Measurements from ENCODE around the gene SHE.
"Not testable (repeated sequence)": the region's sequence is repeated elsewhere in the genome, so short reads cannot be mapped to it uniquely, and the experiment has no call there.

The SHE gene

GRCh38 chr1:154547105-154547732, 45.0 kb upstream of the SHE start:
- DNase-seq (ENCODE audit: low read depth) = no peak
- no peak for TF ChIP-seq CTCF (IDR thresholded peaks at IDR 0.05; ENCODE audit: control insufficient read depth, extremely low read depth, insufficient read depth)
- no peak overlapping the region for H3K4me3 ChIP-seq (ENCODE audit: low read depth, low read length)

GRCh38 chr1:154546264-154547063, 44.3 kb upstream of the SHE start:
- DNase-seq (ENCODE audit: low read depth) = peak; percentile 26
- peak; percentile 76 for TF ChIP-seq CTCF (IDR thresholded peaks at IDR 0.05; ENCODE audit: control insufficient read depth, extremely low read depth, insufficient read depth)
- no peak overlapping the region for H3K4me3 ChIP-seq (ENCODE audit: low read depth, low read length)

DNA sequence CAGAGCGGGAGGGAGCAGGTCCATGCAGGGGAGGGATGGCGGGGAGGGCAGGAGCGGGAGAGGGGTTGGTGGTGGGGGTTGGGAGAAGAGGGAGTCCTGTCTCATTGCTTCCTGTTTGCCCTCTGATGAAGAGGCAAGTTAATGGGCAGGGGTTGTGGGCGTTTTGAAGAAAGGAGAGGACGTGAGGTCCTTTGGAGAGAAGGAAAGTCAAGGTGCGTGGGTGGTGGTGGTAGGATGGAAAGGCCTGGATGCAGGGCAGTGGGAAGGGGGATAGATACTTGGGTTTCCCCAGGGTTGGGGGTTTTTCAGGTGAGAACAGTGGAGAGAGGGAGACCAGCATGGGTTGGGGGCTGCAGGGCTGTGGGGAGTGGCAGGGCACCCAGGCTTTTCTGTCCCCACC, 39.0 kb upstream of the SHE start:
- no peak for TF ChIP-seq CTCF (IDR thresholded peaks at IDR 0.05; ENCODE audit: control insufficient read depth, extremely low read depth, insufficient read depth)
- no peak for DNase-seq (ENCODE audit: low read depth)
- no peak overlapping the region for H3K4me3 ChIP-seq (ENCODE audit: low read depth, low read length)

GRCh38 chr1:154539486-154540483, 37.6 kb upstream of the SHE start:
- TF ChIP-seq CTCF (IDR thresholded peaks at IDR 0.05; ENCODE audit: control insufficient read depth, extremely low read depth, insufficient read depth) = no peak
- no peak overlapping the region for H3K4me3 ChIP-seq (ENCODE audit: low read depth, low read length)
- DNase-seq (ENCODE audit: low read depth) = no peak

DNA sequence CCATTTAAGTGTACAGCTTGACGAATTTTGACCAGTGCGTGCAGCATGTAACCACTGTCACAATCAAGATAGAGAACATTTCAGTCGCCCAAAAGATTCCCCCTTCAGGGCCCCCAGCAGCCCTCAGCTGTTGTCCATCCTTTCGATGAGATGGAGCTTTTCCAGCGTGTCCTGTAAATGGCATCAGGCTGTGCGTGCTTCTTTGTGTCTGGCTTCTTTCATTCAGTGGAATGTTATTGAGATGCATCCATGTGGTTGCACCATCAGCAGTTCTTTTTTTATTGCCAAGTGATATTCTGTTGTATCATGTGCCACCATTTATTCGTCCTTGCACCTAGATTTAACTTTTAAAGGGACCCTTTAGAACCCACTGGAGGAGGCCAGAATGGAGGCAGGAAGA, 34.4 kb upstream of the SHE start:
- no peak for TF ChIP-seq CTCF (IDR thresholded peaks at IDR 0.05; ENCODE audit: control insufficient read depth, extremely low read depth, insufficient read depth)
- no peak overlapping the region for H3K4me3 ChIP-seq (ENCODE audit: low read depth, low read length)

DNA sequence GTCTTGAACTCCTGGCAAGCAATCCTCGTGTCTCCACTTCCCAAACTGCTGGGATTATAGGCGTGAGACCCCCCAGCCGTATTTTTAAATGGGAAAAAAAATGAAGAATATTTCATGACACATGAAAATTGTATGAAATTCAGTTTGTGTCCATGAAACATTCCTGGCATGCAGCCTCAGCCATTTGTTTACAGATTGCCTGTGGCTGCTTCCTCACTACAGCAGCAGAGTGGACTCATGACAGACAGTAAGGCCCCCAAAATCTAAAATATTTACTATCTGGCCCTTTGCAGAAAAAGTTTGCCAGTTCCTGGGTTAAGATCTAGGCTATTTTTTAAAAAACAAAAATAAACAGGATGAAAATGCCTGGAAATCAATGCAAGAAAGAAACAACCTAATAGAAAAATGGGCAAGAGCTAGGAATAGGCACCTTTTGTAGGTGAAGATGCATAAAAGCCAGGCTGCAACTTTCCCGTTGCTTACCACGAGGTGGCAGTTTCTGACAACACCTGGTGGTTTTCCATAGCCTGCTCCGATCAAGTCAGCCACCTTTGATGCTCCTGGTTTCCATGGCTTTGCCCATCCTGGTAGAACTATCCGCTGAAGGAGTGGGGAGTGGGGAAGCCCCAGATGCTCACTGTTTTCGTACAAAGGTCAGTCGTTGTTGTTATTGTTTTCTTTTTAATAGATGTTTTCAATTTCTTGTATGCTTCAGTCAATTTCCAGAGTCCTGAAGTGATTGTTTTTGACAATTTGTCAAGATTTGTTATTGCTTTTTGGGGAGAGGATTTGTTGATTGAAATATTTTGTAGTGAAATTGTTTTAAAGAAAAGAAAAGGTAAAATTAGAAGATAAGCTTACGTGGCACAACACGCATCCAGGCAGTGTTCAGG, 32.0 kb upstream of the SHE start:
- peak; percentile 88 for TF ChIP-seq CTCF (IDR thresholded peaks at IDR 0.05; ENCODE audit: control insufficient read depth, extremely low read depth, insufficient read depth)
- peak; percentile 37 for DNase-seq (ENCODE audit: low read depth)
- H3K4me3 ChIP-seq (ENCODE audit: low read depth, low read length) = no peak overlapping the region

More for the DNA sequence above, 34.4 kb upstream of the SHE start:
- DNase-seq (ENCODE audit: low read depth) = no peak

DNA sequence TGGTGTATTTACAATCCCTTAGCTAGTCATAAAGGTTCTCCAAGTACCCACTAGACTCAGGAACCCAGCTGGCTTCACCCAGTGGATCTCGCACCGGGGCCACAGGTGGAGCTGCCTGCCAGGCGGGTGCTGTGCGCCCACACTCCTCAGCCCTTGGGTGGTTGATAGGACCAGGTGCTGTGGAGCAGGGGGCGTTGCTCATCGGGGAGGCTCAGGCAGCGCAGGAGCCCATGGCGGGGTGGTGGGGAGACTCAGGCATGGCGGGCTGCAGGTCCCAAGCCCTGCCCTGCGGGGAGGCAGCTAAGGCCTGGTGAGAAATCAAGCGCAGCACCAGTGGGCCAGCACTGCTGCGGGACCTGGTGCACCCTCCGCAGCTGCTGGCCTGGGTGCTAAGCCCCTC, 29.7 kb upstream of the SHE start:
- H3K4me3 ChIP-seq (ENCODE audit: low read depth, low read length); DNase-seq (ENCODE audit: low read depth): not testable (repeated sequence)

Data from LNCaP clone FGC (cell line).